OCI-M2 (cell line): ENCODE results near the gene NEK4.
"Not testable (repeated sequence)": the region's sequence is repeated elsewhere in the genome, so short reads cannot be mapped to it uniquely, and the experiment has no call there.

ENCODE experiments used
- DNase-seq: peaks from one replicate; lab custom pipeline; 2025; ENCODE audit not compliant: unreplicated experiment; lab: John Stamatoyannopoulos, UW

The NEK4 gene

DNA sequence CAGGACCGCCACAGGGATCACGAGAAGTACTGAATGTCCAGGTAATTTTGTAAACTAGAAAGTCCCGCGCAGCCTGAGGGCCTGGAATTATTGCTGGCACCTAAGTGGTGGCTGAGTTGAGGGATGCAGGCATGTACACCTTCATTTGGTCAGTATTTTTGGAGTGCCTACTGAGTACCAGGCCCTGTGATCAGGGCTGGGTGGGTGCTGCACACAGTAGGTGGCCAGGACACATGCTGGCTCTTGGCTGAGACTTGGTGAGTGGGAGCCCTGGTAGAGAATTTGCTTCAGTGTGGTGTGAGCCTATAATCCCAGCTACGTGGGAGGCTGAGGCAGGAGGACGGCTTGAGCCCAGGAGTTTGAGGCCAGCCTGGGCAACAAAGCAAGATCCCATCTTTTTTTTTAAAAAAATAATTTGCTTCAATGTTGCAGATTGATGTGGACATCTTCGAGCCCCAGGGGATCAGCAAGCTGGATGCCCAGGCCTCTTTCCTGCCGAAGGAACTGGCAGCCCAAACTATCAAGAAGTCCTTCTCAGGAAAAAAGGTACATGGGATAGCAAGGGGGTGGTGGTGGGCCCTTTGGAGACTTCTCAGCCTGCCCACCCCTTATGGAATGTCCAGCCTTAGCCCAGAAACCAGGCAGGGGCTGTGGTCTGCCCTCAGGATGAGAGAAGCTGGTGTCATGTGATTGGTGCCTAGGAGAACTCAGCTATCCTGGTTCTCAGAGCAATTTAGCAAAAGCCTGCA lies 9.3 kb upstream of the NEK4 start:
- DNase-seq = no peak

DNA sequence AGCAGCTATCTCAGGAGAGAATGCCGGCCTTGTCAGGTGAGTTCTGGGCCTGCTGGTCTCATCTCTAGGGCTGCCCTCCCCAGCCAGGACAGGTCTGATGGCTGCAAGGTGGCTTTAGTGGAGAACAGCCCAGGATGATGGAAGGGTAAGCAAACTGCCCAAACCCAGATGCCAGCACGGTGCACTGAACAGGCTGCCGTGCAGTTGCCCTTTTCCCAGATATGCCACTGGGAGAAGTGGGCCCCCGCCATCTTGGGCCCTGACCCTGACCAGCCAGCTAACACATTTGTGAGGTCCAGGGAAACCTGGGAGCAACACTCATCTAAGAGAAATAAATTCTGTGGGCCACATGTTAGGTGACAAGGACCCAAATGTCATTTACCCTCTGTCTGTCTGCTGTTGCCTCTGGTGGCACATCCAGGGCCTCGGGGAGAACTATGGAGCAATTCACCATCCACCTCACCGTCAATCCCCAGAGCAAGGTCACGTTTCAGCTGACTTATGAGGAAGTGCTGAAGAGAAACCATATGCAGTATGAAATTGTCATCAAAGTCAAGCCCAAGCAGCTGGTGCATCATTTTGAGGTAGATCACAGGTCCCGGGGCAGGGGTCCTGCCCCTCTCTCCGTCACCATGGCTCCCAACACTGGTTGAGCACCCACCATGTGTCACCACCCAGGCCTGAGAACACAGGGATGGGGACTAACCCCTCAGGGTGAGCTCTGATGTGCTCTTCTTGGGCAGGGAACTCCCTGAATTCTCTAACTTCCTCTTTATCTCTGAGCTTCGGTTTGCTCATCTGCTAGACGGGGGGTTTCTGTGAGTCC lies 8.5 kb upstream of the NEK4 start:
- no peak for DNase-seq

GRCh38 chr3:52777959-52778805 lies 7.4 kb upstream of the NEK4 start:
- DNase-seq = no peak

GRCh38 chr3:52777127-52777958 lies 6.6 kb upstream of the NEK4 start, which contains the start of gene ITIH1:
TSS of gene ITIH1 (plus strand) at chr3:52777599. CDS start at chr3:52777616, 17 bp downstream.
- no peak for DNase-seq

GRCh38 chr3:52776486-52776885 lies 5.7 kb upstream of the NEK4 start:
- not testable (repeated sequence) for DNase-seq

DNA sequence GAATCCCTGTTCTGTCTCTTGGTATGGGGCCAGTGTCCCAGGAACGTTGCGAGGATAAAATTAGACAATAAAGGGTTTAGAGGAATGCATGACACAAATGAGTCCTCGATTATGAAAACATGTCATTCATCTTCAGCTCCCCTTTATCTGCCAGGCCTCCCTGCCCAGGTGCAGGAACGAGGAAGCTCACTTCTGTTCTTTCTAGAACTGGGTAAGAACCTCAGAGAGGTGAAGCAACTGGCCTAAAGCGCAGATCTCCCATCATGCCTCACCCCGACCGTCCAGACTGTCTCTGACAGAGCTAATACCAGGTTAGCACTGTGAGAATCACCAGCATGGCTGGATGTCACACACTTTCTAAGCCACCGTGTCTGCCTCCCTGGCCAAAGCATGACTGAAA lies 5.1 kb upstream of the NEK4 start:
- DNase-seq = no peak

DNA sequence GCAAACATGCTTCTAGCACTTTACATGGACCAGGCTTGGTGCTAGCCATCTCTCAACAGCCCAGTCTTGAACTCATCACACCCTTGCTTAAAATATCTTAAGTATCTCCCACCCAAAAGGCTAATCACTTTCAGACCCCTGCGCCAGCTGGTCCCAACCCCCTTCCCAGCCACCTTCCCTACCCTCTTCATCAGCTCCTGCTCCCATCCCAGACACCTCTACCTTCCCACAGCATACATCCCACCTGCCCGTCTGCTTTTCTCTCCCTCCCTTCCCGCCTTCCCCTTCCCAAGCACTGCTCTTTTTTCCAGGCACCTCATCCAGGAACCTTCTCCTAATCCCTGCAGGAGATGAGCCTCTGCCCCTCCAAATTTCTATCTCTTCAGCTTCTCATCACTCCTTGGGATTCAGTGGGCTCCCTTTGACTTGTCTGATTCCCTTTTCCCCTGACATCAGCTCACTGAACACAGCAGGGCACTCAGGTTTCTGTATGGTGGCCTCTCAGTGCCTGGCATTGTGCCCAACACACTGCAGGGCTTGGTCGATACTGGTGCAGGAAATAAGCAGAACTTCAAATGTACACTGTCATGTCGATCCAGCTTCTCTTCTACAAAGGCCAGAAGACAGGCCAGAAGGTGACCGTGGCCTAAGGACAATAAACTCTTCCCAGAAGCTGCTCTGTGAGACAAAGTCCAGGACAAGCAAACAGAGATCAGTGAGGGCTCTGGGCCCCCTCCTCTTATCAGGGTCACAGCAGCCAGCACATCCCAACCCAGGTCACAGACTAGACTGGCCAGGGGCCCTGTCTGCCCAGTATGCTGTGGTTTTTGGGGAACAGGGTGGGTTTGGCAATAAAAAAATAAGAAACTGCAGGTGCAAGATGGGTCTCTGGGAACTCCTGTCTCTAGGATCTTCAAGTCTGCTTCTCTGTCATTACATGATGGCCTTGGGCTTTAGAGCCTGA lies 4.4 kb upstream of the NEK4 start:
- DNase-seq = no peak

- DNase-seq = no peak
Measured at GRCh38 chr3:52774066-52774713, 3.5 kb upstream of the NEK4 start.

- no peak for DNase-seq
Measured at GRCh38 chr3:52773361-52774065, 2.8 kb upstream of the NEK4 start.

- no peak for DNase-seq
Measured at GRCh38 chr3:52771702-52772101, 962 bp upstream of the NEK4 start.

DNA sequence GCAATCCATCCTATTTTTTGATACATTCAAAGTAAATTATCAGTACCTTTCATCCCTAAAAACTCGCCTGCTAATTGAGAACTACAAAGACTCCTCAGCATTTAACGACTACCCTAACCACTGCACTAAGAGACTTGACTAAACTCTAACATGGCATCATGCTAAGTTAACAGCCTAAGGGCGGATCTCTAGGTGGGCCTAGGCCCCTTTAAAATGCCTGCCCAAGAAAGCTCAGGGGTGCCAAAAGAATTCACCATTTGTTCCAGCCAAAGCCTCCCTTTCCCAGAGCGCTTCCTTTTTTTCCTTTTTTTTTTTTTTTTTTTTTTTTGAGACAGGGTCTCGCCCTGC lies 568 bp upstream of the NEK4 start:
- no peak for DNase-seq

GRCh38 chr3:52769786-52770455 lies 819 bp downstream of the NEK4 start:
- DNase-seq = no peak

GRCh38 chr3:52763466-52763865 lies 7.3 kb downstream of the NEK4 start:
- DNase-seq = no peak

DNA sequence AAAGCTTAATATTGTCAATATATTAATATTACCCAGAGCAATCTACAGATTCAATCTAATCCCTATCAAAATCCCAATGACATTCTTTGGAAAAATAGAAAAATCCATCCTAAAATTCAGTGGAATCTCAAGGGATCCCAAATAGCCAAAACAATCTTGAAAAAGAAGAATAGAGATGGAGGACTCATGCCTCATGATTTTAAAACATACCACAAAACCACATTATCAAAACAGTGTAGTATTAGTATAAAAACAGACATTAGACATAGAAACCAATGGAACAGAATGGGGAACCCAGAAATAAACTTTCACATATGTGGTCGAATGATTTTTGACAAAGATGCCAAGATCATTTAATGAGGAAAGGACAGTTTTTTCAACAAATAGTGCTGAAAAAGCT lies 14.6 kb downstream of the NEK4 start:
- DNase-seq = no peak

GRCh38 chr3:52754373-52754772 lies 16.4 kb downstream of the NEK4 start:
- no peak for DNase-seq

DNA sequence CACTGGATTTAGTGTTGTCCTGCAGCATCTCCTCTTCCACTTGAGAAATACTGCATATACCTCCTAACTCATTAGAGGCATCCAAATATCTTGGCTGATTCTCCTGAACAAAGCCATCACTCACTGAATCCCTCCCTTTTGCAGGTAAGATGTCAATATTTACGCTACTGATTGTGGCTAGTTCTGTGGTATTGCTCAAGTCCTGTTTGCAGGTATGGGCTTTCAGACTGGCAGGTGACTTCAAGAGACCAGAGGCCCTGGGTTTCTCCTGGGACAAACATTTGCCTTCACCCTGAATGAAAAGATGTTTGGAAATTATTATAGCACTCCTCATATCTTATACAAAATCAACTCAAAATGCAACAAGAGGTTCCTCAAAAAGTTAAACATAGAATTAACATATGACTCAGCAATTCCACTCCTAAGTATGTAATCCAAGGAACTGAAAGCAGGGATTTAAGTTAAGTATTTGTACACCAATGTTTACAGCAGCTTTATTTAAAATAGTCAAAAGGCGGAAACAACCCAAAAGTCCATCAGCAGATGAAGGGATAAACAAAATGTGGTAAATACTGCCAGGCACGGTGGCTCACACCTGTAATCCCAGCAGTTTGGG lies 18.6 kb downstream of the NEK4 start:
- no peak for DNase-seq

DNA sequence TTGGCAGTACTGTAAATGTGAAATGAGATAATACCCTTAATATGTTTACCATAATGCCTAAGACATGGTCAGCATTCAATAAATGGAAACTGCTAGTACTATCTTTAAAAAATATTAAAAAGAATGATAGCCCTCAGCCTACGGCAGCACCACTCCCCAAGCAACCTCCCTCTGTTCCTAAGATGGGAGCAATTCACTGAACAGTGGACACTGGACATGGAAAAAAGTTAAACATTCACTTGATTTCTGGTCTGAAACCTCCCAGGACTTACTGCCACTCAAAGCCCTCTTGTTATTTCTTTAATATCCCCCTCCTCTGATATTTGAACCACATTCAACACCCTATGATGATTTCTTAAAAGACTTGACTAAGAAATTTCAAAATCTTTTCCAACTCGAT lies 27.0 kb downstream of the NEK4 start:
- DNase-seq = no peak
